GM19240 (cell line): ENCODE results near the gene GTF2E1.

Experiments used
- DNase-seq: peaks from one replicate; pipeline ENCODE4 v3.0.0; 2011; ENCODE audit warnings: low spot score; ENCODE audit not compliant: insufficient read length

Gene GTF2E1

DNA sequence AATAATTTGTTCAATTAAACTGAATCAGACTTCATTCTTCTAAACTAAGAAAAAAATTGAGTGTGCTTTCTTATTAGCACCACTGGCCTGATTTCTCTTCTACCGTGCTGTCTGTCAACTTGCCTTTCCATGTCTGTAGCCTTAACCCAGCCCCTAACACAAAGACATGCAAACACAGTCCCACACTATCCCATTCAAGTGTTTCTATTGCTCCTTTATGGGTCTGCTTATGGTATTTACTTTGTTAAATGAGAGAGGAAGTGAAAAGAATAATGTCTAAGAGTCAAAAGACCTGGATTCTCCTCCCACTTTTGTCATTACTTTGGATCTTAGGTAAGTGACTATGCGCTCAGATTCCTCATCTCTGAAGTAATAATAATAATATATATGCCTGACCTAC, 55.3 kb downstream of the GTF2E1 start:
- no peak for DNase-seq

DNA sequence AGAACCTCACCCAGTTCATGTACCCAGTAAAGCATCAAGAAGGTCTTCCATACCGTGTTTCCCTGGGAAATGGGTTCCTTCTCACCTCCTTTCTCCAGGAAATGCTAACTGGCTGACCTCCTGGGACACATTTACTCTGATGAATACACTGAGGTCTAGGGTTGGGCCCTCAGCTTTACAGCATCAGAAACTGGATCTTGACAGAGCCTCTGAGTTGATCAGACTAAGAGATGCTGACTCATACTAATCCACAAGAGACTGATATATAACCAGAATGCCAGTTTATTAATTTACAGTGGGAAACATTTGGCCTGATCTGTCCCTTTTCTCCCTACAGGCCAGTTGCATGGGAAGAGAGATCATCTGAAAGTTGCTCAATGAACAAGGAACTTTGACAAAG, 55.8 kb downstream of the GTF2E1 start:
- no peak for DNase-seq

DNA sequence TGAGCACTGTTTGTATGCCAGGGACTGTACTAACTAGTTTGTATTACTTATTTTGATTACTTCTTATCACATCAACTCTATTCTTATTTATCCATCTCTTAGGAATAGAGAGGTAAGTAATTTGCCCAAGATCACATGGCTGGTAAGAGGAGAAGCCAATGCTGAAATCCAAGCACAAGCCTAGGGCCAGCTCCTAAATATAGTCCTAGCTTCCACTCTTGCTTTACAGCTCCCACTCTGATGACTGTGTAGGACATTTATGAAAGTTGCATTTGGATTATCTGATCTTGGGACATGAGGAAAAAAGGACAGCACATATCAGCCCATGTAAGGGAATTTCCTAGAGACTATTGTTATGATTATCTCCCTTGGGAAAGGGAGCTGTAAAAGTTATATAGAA, 58.1 kb downstream of the GTF2E1 start:
- no peak for DNase-seq

DNA sequence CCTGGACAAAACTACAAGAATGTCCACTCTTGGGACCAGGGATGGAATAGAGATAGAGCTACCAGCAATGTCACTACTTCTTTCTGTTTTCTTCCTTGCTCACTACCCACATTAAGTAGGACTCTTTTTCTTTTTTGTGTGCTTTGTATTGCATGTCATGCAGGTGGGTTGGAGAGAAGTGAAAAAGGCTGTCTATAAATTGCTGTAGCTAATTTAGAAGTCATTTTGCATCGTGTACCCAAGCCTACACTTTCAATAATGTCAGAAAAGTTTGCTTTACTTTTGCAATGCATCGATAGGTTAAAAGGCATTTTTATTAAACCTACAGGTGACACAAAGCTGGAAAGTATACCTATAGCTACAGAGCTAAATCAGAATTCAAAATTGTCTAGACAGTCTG, 58.9 kb downstream of the GTF2E1 start:
- DNase-seq = no peak

DNA sequence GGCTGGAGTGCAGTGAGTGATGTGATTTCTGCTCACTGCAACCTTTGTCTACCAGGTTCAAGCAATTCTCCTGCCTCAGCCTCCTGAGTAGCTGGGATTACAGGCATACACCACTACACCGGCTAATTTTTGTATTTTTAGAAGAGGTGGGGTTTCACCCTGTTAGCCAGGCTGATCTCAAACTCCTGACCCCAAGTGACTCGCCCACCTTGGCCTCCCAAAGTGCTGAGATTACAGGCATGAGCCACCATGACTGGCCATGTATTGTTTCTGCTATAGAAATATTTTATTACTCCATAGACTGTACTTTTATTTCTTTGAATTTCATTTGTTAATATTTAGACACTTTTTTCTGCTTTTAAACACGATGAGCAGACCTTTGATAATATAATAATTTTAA, 60.4 kb downstream of the GTF2E1 start:
- DNase-seq = no peak

DNA sequence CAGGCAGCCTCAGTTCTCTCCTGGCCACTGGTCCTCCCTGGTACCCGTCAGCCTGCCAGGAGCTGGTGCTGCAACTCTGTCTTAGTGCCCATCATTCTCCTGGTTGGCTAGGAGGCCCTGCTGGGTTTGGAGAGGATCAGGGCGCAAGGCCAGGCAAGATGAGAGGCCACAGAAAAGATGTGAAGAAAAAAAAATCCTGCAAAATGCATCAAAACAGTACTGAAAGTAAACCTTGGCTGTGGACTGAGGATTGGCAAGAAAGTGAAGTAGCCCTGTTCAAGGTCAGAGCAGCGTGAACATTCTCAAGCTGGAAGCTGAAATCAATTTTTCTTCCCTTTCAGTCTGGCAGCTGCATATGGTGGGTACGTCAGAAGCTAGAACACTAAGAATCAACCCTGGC, 74.2 kb downstream of the GTF2E1 start:
- no peak for DNase-seq

DNA sequence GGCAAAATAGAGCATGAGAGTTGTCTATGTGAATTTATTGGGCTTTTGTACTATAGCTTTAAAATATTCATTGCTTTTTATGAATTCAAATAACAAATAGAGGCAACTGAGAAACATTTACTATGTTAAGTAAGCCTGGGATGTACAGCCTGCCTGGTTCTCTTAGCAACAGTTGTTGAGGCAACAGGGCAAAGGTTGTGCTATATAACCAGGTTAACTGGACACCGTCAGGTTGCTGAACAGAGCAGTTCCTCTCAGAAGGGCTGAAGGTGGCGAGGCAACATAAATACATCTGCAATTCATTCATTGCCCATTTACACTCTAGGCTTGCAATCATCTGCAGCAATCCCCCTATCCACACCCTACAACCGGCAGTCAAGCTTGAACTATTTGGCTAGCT, 78.2 kb downstream of the GTF2E1 start:
- no peak for DNase-seq

DNA sequence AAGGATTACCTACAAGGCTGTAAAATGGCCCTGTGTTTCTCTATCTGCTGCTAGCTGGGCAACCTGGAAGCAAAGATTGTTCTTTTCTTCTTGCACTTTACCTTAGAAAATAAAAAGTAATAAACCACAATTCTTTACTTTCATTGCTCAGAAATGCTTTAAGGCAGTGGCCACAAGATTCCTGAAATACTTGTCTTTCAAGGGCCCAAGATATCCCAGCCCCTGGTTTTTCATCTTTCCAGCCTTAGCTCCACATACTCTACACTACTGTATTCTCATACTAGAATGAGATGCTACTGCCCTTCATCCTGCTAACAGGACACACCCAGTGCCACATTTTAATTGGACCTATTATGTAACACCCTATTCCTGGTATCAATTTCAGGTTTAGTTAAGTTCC, 78.9 kb downstream of the GTF2E1 start:
- DNase-seq = no peak

DNA sequence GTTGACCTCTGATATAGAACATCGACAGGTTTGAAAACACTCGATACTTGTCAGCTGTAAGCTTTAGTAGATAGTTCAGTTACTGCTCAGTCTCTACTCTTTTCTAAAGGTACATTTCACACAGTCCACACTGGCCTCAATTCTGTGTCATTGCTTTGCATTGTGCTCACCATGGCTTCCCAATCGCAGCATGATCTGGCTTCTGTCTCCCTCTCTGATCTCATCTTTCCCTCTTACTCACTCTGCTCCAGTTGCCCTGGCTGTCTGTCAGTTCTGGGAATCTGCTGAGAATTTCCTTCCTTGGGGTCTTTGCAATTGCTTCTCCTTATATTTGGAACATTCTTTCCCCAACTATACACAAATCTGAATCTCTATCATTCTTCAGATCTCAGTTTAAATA, 80.6 kb downstream of the GTF2E1 start:
- no peak for DNase-seq

DNA sequence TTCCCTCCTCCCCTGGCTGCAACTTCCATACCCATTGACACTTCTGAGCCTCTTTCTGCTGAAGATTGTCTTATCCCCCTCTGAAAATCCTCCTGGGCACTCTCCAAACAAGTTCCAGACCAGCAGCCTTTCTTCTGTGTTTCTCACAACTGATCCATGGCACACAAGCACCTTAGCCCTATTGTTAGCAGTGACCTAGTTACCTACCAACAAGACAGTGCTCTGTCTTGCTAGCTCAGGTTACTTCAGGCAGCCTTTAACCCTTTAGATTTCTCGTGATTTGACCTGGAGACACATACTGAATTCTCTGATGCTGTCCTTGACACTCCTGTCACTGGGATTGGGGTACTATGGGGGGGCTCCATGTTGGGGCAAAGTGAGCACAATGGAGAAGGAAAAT, 82.1 kb downstream of the GTF2E1 start:
- DNase-seq = no peak

DNA sequence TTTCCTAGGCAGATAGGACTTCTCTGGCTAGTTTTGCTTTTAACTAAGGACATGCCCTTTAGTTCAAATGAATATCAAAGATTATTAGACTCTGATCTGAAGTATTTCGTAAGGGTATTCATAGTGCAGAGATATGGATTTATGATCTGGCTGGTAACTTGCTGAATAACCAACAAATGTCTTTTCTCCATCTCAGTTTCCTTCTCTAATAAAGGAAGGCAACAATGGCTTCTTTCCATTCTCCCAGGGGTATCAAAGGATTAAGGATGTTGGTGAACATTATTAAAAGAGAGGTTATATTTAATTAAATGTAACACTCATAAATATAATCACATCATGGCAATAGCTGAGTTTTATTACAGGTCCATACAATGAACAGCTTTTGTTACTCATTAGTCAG, 86.3 kb downstream of the GTF2E1 start:
- no peak for DNase-seq

DNA sequence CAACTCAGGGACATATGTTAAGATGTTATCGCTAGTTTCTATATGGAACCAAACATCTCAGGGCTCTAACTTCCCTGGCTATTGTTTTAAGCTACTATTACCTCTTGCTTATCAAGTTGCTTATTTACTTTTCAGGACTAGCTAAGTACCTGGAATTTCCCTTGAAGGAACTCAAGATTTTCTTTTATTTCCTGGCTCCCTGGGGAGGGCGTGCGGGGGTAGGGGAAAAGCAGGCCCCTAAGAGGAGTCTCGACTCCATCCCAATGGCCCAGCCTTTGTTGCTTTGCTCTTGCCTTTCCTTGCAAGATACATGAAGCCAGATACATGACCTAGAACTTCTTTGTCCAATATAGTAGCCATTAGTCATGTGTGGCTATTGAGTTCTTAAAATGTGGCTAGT, 88.5 kb downstream of the GTF2E1 start:
- no peak for DNase-seq
